ENCODE measurements around the gene LCOR.
"Not testable (repeated sequence)": the region's sequence is repeated elsewhere in the genome, so short reads cannot be mapped to it uniquely, and the experiment has no call there.

The LCOR gene

GRCh38 chr10:96838529-96838928 lies 6.4 kb downstream of the LCOR start:
- no peak overlapping the region for H3K4me3 ChIP-seq (ENCODE audit: low read length)
- DNase-seq (ENCODE audit: low read depth), result no peak
- TF ChIP-seq, protein P1, sequence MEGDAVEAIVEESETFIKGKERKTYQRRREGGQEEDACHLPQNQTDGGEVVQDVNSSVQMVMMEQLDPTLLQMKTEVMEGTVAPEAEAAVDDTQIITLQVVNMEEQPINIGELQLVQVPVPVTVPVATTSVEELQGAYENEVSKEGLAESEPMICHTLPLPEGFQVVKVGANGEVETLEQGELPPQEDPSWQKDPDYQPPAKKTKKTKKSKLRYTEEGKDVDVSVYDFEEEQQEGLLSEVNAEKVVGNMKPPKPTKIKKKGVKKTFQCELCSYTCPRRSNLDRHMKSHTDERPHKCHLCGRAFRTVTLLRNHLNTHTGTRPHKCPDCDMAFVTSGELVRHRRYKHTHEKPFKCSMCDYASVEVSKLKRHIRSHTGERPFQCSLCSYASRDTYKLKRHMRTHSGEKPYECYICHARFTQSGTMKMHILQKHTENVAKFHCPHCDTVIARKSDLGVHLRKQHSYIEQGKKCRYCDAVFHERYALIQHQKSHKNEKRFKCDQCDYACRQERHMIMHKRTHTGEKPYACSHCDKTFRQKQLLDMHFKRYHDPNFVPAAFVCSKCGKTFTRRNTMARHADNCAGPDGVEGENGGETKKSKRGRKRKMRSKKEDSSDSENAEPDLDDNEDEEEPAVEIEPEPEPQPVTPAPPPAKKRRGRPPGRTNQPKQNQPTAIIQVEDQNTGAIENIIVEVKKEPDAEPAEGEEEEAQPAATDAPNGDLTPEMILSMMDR (conservative IDR thresholded peaks at IDR 0.05; ENCODE audit: low read length), result no peak

- H3K4me3 ChIP-seq (ENCODE audit: low read length), result no peak overlapping the region
- TF ChIP-seq, protein P1 (conservative IDR thresholded peaks at IDR 0.05; ENCODE audit: low read length), result no peak
- DNase-seq (ENCODE audit: low read depth), result no peak
Measured at GRCh38 chr10:96840841-96841518, 8.9 kb downstream of the LCOR start.

DNA sequence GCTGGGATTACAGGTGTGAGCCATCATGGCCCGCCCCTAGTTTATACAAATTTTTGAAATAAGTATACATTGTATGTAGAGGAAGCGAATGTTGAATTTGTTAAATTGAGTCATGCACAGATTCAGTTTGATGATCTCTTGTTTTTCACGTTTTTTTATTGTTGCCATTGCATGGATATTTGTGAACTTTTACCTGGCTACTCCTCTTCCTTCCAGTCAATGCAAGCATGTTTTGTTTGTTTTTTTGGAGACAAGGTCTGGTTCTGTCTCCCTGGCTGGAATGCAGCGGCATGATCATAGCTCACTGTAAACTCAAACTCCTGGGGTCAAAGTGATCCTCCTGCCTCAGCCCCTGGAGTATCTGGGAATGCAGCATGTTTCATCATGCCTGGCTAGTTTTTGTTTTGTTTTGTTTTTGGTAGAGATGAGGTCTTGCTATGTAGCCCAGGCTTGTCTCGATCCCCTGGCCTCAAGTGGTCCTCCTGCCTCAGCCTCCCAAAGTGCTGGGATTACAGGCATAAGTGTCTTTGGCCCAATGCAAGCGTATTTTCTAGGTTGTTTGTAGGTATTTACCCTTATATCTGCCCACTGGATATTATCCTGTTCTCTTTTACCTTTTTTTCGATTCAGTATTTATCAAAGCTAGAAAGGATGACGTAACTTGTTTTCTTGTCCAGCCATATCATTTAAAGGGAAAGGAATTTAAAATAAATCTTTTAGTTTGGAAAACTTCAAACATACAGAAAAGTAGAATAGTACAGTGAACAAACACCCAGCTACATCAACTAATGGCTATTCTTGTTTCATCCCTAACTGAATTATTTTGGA lies 11.0 kb downstream of the LCOR start:
- TF ChIP-seq, protein P1 (conservative IDR thresholded peaks at IDR 0.05; ENCODE audit: low read length), result no peak
- H3K4me3 ChIP-seq (ENCODE audit: low read length), result no peak overlapping the region
- no peak for DNase-seq (ENCODE audit: low read depth)

DNA sequence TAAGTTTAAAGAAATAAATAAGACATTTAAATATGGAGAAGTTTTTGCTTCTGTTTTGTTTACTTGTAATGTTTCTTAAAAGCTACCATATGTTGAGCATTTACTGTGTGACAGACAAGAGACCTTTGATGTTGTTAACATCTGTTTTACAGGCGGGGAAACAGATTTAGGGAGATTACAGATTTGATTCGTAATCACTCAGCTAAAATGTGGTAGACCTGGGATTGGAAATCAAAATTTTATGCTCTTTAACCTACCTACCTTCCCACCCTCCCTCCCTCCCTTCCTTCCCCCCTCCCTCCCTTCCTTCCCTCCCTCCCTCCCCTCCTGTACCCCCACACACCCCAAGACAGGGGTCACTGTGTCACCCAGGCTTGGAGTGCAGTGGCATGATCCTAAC lies 11.7 kb downstream of the LCOR start:
- DNase-seq (ENCODE audit: low read depth), result no peak
- TF ChIP-seq, protein P1 (conservative IDR thresholded peaks at IDR 0.05; ENCODE audit: low read length), result no peak
- H3K4me3 ChIP-seq (ENCODE audit: low read length), result no peak overlapping the region

- no peak for DNase-seq (ENCODE audit: low read depth)
- TF ChIP-seq, protein P1 (conservative IDR thresholded peaks at IDR 0.05; ENCODE audit: low read length), result no peak
- H3K4me3 ChIP-seq (ENCODE audit: low read length), result no peak overlapping the region
Measured at GRCh38 chr10:96846395-96846794, 14.3 kb downstream of the LCOR start.

GRCh38 chr10:96846926-96847325 lies 14.8 kb downstream of the LCOR start:
- no peak overlapping the region for H3K4me3 ChIP-seq (ENCODE audit: low read length)
- no peak for DNase-seq (ENCODE audit: low read depth)
- TF ChIP-seq, protein P1 (conservative IDR thresholded peaks at IDR 0.05; ENCODE audit: low read length), result no peak

GRCh38 chr10:96847356-96847755 lies 15.3 kb downstream of the LCOR start:
- not testable (repeated sequence) for DNase-seq (ENCODE audit: low read depth); H3K4me3 ChIP-seq (ENCODE audit: low read length)
